PC-9 (cell line): ENCODE measurements around the gene MPL.

Experiments
- CTCF ChIP-seq: fragments of 200-600 bp; sonication (generic); conservative IDR thresholded peaks from 2 replicates; pipeline ENCODE4 v1.6.1; 2017; ENCODE audit warnings: mixed run types, antibody characterized with exemption, mild to moderate bottlenecking, moderate library complexity
- EZH2 ChIP-seq: fragments of 200-600 bp; sonication (generic); IDR thresholded peaks from 2 replicates; pipeline ENCODE4 v1.8.0; 2017; ENCODE audit warnings: antibody characterized with exemption, low read depth

GRCh38 chr1:43358746-43359693 lies 21.4 kb downstream of the MPL start, which contains the start of gene CDC20:
- no peak for TF ChIP-seq EZH2
- TF ChIP-seq CTCF: no peak
